OCI-LY3 (cell line): ENCODE data around the gene IGHMBP2.

Source experiments
- H2AFZ ChIP-seq: fragments of 200-600, 300-600 bp; shearing (Covaris generic); 2 replicates; pipeline ENCODE4 v1.6.0; 2014; ENCODE audit warnings: antibody characterized with exemption, low read depth, low read length
- H3K27ac ChIP-seq: fragments of 200-600, 300-600 bp; sonication (generic); 2 replicates; pipeline ENCODE4 v1.5.1; 2014; ENCODE audit warnings: mild to moderate bottlenecking, low read length, moderate library complexity, mixed read lengths
- H3K27me3 ChIP-seq: fragments of 200-600, 300-600 bp; sonication (generic); 2 replicates; pipeline ENCODE4 v1.6.1; 2014; ENCODE audit warnings: low read depth, low read length, mixed read lengths
- H3K36me3 ChIP-seq: fragments of 200-600, 300-600 bp; sonication (generic); replicated peaks from 2 replicates; pipeline ENCODE3; 2014; ENCODE audit warnings: low read depth, low read length, mixed read lengths
- H3K4me1 ChIP-seq: fragments of 300-600, 200-600 bp; sonication (generic); 2 replicates; pipeline ENCODE4 v1.6.1; 2014; ENCODE audit warnings: low read length, mixed read lengths
- H3K4me2 ChIP-seq: fragments of 200-600, 300-600 bp; sonication (generic); 2 replicates; pipeline ENCODE4 v1.6.1; 2014; ENCODE audit warnings: low read length, mixed read lengths
- H3K4me3 ChIP-seq: fragments of 300-600, 200-600 bp; sonication (generic); 2 replicates; pipeline ENCODE4 v1.5.1; 2014; ENCODE audit warnings: antibody characterized with exemption, mild to moderate bottlenecking, low read length, moderate library complexity
- H3K79me2 ChIP-seq: fragments of 300-600, 200-600 bp; shearing (Covaris generic); 2 replicates; pipeline ENCODE4 v1.6.1; 2014; ENCODE audit warnings: mild to moderate bottlenecking, low read length, mixed read lengths
- H3K9ac ChIP-seq: fragments of 300-600, 200-600 bp; shearing (Covaris generic); 2 replicates; pipeline ENCODE4 v1.6.0; 2014; ENCODE audit warnings: mild to moderate bottlenecking, low read length, moderate library complexity
- H3K9me3 ChIP-seq: fragments of 200-600, 300-600 bp; shearing (Covaris generic); 2 replicates; pipeline ENCODE4 v1.6.1; 2014; ENCODE audit warnings: low read length, mixed read lengths; ENCODE audit not compliant: insufficient read depth
- H4K20me1 ChIP-seq: fragments of 200-600, 300-600 bp; sonication (generic); 2 replicates; pipeline ENCODE4 v1.6.1; 2016; ENCODE audit warnings: low read length, mixed read lengths; ENCODE audit not compliant: insufficient read depth
- CTCF ChIP-seq: fragments of 200-600, 300-600 bp; sonication (generic); IDR thresholded peaks from 2 replicates; pipeline ENCODE4 v1.5.1; 2014; ENCODE audit warnings: antibody characterized with exemption, low read length, low read depth
- EZH2phosphoT487 ChIP-seq: fragments of 200-600 bp; shearing (Covaris generic); IDR thresholded peaks from 2 replicates; pipeline ENCODE4 v1.6.1; 2018; ENCODE audit warnings: antibody characterized with exemption, mixed run types, low read depth

The IGHMBP2 gene

GRCh38 chr11:68905421-68906360, 2.0 kb downstream of the IGHMBP2 start:
- TF ChIP-seq CTCF: no peak
- no peak for TF ChIP-seq EZH2phosphoT487
- Histone ChIP-seq H3K27me3 (no peaks in the 10 kb centered on the region), H3K4me2 (peak overlapping the region; percentile 52), H4K20me1 (no peaks in the 10 kb centered on the region; the same call in 1 of the 2 replicates), H3K9me3 (no peaks in the 10 kb centered on the region), H3K36me3 (peaks cover 11% of the 10 kb centered on the region), H3K4me1 (peaks cover 19% of the 10 kb centered on the region), H2AFZ (no peak overlapping the region), H3K4me3 (peak overlapping the region; percentile 92; the same call in 1 of the 2 replicates), H3K9ac (no peak overlapping the region), H3K27ac (no peak overlapping the region), H3K79me2 (peaks cover 62% of the 10 kb centered on the region)

- H3K36me3 ChIP-seq: peaks cover 26% of the 10 kb centered on the region
These were observed 4.6 kb downstream of the IGHMBP2 start for GRCh38 chr11:68908273-68908672.

GRCh38 chr11:68910965-68911364, 7.3 kb downstream of the IGHMBP2 start:
- Histone ChIP-seq H3K27me3 (no peaks in the 10 kb centered on the region), H3K4me1 (no peaks in the 10 kb centered on the region), H4K20me1 (no peaks in the 10 kb centered on the region), H2AFZ (no peak overlapping the region), H3K4me3 (no peak overlapping the region), H3K36me3 (peaks cover 31% of the 10 kb centered on the region), H3K79me2 (peaks cover 10% of the 10 kb centered on the region), H3K4me2 (no peak overlapping the region), H3K9ac (no peak overlapping the region), H3K9me3 (no peaks in the 10 kb centered on the region), H3K27ac (no peak overlapping the region)
- TF ChIP-seq CTCF (no peak), EZH2phosphoT487 (no peak)

More at GRCh38 chr11:68908273-68908672, 4.6 kb downstream of the IGHMBP2 start:
- no peaks in the 10 kb centered on the region for H3K27me3 ChIP-seq
- H3K9me3 ChIP-seq: no peaks in the 10 kb centered on the region
- H3K9ac ChIP-seq: no peak overlapping the region
- peaks cover 7% of the 10 kb centered on the region for H3K4me1 ChIP-seq
- no peak overlapping the region for H3K27ac ChIP-seq
- no peak overlapping the region for H3K4me2 ChIP-seq
- H3K79me2 ChIP-seq: peaks cover 36% of the 10 kb centered on the region
- no peak overlapping the region for H3K4me3 ChIP-seq
- no peak for TF ChIP-seq CTCF
- no peak for TF ChIP-seq EZH2phosphoT487
- H4K20me1 ChIP-seq: no peaks in the 10 kb centered on the region
- H2AFZ ChIP-seq: no peak overlapping the region

- Histone ChIP-seq H3K4me1 (no peaks in the 10 kb centered on the region), H3K4me2 (no peak overlapping the region), H3K9ac (no peak overlapping the region), H3K27me3 (no peaks in the 10 kb centered on the region), H3K27ac (no peak overlapping the region), H3K36me3 (peaks cover 36% of the 10 kb centered on the region), H3K79me2 (peaks cover 6% of the 10 kb centered on the region; the same call in 1 of the 2 replicates), H2AFZ (no peak overlapping the region), H4K20me1 (no peaks in the 10 kb centered on the region), H3K4me3 (no peak overlapping the region), H3K9me3 (no peaks in the 10 kb centered on the region)
- no peak for TF ChIP-seq EZH2phosphoT487
- no peak for TF ChIP-seq CTCF
These were observed 8.0 kb downstream of the IGHMBP2 start for GRCh38 chr11:68911731-68912130.
